Activated T-cell treated with anti-CD3 and anti-CD28 coated beads for 48 hours (primary cell): ENCODE measurements around the gene SELPLG.
"Not testable (repeated sequence)": the region's sequence is repeated elsewhere in the genome, so short reads cannot be mapped to it uniquely, and the experiment has no call there.

Experiments
- DNase-seq: peaks from one replicate; pipeline ENCODE4 v3.0.0-alpha.2; 2020; ENCODE audit warnings: low read depth

Gene SELPLG

DNA sequence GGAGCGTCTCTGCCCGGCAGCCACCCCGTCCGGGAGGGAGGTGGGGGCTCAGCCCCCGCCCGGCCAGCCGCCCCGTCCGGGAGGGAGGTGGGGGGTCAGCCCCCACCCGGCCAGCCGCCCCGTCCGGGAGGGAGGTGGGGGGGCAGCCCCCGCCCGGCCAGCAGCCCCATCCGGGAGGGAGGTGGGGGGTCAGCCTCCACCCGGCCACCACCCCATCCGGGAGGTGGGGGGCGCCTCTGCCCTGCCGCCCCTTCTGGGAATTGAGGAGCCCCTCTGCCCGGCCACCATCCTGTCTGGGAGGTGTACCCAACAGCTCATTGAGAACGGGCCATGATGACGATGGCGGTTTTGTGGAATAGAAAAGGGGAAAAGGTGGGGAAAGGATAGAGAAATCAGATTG is 22.6 kb upstream of the SELPLG start:
- DNase-seq, result not testable (repeated sequence)

DNA sequence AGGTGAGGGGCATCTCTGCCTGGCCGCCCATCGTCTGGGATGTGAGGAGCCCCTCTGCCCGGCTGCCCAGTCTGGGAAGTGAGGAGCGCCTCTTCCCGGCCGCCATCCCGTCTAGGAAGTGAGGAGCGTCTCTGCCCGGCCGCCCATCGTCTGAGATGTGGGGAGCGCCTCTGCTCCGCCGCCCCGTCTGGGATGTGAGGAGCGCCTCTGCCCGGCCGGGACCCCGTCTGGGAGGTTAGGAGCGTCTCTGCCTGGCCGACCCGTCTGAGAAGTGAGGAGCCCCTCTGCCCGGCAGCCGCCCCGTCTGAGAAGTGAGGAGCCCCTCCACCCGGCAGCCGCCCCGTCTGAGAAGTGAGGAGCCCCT is 22.1 kb upstream of the SELPLG start:
- DNase-seq, result not testable (repeated sequence)

DNA sequence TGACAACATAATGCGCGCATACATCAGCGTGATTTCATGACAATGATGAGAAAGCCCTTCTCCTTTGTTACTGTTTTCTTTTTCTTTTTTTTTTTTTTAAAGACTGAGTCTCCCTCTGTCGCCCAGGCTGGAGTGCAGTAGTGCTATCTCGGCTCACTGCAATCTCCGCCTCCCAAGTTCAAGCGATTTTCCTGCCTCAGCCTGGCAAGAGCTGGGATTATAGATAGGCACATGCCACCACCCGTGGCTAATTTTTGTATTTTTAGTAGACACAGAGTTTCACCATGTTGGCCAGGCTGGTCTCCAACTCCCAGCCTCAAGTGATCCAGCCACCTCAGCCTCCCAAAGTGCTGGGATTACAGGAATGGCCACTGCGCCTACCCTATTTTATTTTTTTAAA is 20.9 kb upstream of the SELPLG start:
- DNase-seq, result not testable (repeated sequence)

DNA sequence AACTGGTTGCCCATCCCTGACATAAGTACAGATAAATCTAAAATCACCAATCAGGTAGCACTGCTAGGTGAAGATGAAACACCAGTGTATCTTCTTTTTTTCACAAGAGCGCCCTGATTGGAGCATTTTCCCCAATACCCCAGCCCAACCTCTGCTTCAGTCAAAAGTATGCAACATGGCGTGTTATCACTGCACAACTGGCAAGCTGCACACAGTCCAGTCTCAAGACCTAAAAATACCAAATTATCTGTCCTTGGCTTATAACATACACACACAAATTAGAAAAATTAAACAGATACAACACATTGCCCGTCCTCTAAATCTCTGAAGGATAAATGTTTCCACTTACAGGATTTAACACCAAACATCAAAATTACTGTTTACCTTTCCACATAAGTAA is 20.2 kb upstream of the SELPLG start:
- DNase-seq, result no peak

DNA sequence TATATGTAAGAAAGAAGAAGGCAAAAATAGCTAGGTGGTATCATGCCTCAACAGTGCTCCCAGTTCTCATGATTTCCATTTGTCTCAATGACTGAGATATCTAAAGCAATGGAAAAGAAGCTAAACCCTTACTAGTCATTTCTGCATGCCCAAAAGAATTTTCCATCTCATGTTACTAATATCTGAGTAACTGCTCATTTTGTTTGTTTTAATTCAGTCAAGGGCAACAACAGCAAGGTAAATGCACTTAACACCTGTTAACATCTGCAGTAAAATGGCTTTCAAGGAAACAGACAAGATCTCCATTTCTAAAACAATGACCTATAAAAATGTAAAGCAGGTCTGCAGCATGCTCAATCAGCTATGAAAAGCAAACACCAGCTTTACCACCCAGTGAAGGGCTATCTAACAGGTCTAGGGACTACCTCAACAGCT is 19.4 kb upstream of the SELPLG start:
- no peak for DNase-seq

DNA sequence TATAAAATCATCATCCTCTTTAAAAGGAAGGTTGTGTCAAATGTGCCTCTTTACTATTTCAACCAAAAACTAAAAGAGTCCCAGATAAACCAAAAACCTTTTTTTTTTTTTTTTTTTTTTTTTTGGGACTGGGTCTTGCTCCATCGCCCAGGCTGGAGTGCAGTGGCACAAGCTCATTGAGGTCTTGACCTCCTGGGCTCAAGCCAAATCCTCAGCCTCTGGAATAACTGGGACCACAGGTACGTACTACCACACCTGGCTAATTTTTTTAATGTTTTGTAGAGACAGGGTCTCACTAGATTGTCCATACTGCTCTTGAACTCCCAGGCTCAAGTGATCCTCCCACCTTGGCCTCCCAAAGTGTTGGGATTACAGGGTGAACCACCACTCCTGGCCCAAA is 16.4 kb upstream of the SELPLG start:
- DNase-seq, result no peak

DNA sequence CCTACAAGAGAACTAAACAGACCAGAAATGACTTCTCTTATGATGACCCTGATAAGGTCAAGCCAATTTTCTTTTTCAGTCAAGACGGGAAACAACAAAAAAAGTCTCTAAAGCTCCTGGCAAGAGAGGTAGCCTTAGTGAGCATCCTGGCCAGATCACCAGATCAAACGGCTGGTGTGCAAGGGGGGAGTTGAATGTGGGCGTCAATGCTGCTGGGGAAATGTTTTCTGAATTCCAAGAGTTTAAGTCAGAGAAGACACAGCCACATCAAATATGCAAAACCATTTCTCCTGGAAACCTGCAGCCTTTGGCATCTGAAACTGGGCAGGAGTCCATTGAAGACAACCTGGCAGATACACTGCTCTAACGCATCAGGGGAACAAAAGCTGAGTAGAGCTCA is 16.0 kb upstream of the SELPLG start:
- DNase-seq, result no peak

DNA sequence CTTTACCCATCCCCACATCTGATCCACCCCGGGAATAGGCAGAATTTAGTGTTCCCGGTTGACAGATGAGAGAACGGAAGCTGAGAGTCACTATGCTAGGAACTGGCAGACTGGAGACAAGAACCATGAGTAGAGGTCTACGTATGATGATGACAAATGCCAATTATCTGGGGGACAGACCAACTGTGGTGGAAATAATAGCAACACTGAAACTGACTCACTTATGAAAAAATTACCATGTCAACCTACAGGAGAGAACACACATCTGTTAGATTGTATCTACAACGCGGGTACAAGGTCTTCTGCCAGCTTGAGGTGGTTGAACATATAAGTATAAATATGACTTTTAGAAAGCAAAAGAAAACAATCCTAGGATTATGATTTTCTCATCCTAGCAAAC is 15.4 kb upstream of the SELPLG start:
- DNase-seq, result no peak

DNA sequence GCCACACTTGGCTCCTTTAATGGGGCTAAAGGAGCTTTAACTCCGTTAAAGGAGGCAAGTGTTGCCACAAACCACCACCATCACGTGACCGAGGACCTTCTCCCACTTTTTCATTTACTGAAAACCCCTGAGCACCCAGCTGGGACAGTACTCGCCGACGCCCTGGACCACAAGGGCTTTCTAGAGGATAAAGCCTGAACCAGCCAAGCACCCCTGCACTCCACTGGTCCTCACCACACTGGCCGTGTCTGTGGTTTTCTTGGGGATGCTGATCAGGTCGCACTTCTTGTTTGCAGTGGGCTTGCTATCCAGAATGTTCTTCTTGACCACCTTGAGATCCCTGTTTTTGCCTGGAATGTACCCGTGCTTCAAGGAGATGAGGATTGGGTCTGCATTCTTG is 14.7 kb upstream of the SELPLG start:
- DNase-seq, result no peak

DNA sequence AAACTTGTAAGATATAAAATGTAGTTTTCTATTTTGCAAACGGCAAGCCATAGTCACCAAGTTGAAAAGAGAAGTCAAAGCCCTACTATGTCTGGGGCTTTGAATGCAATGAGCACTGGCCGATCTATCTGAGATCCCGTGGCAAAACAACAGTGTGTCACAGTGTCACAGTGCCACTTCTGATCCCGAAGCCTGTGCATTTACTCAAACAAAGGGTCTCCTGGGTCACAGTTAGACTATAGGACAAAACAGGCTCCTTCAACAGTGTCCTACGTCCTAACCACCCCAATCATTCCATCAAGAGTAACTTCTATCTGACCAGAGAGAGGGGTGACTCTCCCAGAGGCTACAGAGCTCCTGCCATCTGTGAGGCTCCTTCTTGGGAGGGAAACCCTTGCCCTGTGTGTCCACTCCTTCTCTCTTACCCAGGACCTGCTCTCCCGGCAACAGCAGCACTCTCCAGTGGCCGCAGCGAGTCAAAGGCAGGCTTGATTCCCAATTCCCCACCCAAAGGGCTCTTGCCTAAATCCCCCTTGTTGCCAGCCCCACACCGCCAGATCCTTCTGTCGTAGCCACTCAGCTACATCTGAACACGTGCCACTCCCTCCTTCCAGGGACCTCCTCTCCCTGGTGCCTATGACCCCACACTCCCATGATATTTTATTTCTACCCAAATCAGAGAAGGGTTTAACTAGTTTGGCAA is 14.0 kb upstream of the SELPLG start:
- no peak for DNase-seq

DNA sequence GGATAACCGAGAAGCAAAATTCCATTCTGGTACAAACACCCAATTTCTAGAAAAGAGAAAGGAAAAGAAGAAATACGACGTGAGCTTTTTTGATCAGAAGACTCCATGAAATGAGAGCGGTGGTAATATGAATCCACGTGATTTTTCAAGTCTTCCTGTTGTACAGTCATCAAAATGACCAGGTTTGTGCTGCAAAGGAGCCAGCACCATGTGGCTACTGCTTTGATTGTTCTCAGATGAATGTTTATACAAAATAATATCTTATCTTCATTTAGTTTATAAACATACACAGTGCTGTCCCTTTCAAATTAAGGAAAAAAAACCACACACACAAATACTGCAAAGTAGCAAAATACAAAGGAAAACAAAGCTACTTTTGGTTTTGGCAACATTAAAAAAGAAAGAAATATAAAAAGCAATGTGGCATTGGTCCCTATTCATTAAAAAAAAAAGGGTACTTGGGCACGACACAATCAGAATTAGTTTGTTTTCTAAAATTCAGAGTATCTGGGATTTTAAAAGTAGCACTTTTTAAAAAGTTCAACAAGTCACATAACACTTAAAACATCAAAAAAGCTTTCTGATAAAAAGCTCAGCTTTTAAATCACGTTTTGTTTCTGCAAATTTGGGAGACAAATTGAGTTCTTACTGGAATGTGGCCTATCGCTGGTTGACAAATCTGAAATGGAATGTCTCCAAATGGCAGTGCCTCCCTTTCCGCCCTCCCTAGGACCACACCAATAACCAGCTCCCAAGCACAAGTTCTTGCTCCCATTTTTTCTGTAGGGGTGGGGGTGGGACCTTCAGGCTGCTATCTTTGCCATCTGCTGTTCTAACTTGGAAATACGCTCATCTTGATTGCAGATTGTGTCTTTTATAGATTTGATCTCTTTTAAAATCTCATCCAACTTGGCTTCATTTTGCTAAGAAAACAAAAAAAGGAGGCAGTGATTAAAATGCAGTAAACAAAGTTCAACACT is 13.2 kb upstream of the SELPLG start:
- DNase-seq, result no peak

DNA sequence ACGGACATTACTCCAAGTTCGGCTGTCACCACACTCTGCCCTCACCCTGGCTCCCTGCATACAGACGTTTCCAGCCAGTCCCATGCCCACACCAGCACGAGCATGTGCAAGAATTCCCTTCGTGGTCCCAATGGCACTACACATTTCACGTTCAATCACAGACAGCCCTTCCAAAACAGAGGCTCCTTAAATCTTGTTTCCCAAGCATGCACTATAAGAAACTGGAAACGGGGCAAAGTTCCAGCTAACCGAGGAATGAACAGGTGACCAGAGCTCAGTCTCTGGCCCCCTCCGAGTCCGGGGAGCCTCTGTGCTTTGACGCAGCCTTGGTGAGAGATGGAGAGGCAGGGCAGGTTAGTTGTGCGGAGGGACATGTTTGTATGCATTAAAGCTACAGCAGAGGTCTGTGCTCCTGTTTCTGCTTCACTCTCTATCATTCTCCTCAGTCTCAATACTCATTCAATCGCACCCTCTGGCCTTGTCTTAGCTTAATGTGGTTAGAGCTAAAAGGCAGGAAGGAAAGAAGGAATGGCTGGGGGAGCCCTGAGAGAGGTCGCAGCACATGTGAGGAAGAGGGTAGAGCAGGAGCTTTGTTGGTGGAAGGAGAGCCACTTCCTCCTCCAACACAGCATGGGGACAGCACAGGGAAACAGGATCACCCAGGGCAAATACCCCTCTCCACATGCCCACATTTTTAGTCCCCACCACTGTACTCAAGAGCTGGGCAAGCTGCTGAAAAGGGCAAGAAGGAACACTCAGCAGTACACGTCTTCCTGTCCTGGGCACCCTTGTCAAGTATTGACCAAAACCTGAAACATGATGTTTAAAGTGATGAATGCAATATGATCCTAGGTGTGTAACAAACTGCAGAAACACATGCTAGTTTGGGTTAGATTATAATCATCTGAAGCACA is 12.2 kb upstream of the SELPLG start:
- no peak for DNase-seq

DNA sequence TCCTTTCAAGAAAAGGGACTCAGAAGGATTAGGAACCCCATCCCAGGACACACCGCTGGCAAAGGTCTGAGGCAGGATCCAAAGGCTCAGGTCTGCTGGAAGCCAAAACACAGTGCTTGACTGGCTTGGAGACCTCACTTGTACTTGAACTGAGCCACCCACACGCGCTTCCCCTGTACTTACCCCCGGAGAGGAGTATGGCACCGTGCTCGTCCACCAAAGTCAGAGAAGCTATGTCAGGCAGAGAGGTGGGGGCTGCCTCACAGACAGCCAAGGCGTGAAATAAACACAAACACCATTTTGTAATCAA is 11.1 kb upstream of the SELPLG start:
- no peak for DNase-seq

DNA sequence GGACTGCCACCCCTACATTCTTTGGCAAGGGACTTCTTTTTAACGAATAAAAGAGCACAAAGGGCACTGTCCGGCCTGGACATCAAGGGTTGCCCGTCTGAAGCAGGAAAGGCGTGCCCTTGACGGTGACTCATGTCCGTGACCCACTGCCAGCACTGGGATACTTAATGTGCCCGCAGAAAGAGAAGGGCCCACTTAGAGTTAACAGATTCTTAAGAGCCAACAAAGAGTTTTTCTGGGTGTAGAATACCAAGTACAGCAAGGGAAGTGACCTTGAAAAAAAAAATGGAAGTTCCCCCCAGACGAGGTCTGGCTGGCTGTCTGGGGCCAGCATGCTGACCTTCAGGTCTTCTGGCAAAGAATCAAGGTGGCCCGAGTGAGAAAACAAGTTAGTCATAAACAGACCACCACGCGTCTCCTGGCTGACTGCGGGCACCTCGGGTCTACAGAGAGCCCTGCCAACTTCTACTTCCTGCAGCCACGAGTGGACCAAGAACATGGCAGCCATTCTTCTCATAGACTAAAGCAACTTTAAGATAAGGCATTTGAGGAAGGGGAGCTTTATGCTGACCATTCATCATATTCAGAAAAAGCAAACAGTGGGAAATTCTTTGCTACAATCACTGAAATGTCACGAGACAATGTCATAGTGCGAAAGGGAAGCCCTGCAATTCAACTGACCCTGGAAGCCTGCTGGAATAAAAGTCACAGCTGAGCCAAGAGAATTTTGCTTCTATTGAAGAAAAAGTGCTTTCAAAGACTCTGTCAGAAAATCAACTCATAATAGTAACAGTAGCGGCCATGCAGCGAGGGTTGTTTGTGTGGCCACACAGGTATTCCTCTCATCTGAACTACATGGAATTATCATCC is 10.5 kb upstream of the SELPLG start:
- DNase-seq, result no peak

DNA sequence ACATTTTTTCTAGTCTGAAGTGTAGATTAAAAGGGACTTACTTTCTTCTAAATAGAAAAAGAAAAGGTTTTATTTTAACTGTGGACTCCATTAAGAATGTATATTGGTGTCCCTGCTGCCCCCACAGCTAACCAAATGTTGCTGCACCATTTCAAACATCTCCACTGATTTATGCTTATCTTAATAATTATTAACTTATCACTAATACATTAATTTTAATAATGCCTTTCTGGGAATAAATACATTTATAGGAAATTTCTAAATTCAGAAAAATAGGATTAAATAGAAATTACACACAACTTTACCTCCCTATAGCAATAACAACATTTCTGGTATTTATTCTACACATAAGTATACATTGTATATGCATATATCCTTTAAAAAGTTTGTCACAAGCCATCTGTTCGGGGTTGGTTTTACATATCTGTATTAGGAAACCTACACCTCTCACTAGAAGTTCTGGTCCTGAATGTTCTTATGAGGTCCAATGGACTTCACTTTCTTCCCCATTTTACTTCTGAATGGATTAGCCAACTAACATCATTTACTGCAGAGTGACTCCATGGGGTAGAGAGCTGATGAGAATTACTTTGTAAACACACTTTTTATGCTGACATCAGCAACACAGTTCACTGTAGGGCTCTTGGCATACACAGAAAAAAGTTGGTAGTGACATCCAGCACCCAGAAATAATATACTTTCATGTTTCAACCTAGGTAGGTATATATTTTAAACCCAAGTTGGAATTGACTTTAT is 9.4 kb upstream of the SELPLG start:
- no peak for DNase-seq

DNA sequence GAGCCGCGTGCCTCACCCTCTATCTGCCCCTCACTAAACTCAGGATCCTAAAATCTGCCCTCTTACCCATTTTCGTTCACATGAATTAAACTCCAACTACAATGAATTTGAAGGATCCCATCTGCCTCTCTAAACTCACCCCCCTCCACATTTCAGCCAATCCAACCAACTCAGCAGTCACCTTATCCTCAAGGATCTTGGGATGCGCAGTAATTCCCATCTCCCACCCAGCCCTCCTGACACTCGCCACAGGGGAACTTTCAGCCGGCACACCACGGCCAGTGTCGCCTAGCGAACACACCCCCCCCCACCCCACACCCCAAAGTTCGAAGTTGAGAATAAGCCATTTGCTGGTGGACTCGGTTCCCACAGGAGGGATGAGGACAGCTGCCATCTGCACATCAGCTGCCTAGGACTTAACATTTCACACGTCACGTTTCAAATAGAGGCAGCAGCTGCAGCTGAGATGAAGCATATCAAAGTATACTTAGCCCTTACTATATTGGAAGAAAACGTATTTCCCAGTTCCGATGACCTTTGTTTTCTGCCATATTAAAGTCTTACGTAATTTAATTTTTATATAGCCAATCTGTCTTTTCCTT is 8.7 kb upstream of the SELPLG start:
- no peak for DNase-seq

DNA sequence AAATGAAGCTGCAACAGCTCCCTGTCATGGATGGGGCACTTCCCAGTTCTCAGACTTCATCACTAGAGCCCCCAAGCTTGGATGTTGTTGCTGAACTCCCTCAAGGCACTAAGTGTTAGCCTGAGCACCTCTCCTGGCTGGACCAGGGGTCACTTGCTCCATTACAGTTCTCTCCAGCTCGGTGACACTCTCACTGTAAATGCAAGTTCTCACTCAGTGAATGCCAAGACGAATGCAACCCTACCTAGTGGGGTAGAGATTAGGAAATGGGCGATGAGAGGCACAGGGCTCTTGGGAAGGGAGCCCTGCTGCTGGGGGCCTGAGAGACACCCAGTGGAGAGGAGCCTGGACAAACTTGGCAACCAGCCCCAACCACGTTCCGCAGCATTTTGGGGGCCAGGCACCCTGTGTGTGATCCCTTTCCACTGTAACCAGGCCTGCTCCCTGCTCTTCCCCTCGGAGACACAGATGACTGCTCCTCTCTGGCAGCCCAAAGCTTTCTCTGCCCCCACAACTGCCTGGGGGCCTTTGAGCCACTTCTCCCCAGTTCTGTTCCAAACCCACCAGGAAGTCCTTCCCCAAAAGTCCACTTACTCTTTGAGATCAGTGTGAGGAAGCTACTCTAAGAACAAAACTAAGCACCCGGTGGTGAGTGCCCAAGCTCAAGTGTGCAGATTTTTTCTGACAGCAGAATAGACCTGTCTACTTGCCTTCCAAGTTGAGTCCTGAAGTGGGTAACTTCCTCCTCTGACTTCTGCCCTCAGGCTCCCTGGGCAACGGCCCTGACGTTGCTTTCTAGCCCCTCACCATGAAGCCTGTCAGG is 8.0 kb upstream of the SELPLG start:
- no peak for DNase-seq

DNA sequence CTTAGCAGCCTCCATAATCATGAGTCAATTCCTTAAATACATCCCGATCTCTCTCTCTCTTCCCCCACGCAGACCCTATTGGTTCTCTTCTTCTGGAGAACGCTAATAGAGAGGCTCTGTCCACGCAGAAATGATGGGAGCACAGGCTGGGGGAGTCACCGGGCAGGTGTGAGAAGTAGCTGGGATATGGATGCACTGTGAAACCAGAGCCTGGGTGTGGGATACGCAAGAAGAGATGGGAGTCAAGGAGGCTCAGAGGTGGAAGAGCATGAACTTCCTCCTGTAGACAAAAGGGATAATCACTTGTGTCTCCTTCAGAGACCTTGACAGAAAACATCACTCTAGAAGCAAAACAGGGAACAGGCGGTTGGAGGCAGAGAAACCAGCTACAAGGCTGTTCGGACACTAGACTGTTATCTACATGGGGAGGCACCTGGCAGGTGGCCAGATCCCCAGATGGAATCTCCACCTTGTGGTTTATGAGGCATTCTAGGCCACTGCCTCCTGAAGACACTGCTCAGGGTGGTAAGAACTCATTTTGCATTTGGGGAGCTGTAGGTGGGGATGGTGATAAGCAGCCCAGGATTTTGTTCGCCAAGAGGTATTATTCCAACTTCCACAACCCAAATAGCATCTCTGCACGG is 7.2 kb upstream of the SELPLG start:
- DNase-seq, result no peak
